HG03521 (cell line): Measurements from ENCODE around the gene DAPK2.
"Not testable (repeated sequence)": the region's sequence is repeated elsewhere in the genome, so short reads cannot be mapped to it uniquely, and the experiment has no call there.

Experiments used
- ATAC-seq: cut with Tn5 transposase; IDR thresholded peaks from one replicate; pipeline ENCODE4 v1.9.1; 2021; ENCODE audit warnings: mild to moderate bottlenecking, moderate library complexity; ENCODE audit not compliant: unreplicated experiment

Gene DAPK2

DNA sequence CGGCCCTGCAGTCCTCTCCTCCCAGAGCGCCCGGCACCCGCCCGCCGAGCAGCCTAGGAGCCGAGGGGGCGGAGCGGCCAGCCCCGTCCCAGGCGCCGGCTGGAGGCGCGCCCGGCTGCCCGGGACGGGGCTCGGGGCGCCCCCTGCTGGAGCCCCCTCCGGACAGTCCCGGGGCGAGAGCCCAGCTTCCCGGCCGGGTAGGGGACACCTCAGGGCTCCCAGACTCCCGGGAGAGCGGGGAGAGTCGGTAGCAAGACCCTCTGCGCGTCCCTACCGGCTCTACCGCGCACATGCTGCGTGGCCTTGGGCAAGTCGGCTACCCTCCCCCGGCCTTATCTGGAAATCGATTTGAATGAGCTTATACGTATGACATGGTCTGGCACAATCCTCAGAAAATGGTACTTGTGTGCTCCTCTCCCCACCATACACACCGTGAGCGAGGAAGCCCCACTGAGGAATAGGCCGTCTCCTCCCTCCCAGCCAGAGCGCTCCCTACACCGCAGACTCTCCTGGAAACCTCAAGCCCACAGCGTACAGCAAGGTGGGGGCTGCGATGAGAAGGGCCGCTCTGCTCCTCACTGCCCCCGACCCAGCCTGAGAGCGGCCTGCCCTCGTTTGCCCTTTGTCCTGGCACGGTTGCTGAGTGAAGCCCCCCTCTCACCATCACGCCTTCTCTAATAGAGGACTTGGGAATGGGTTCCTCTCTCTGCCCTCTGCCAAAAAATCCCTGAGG is at the start of gene DAPK2:
DAPK2 (minus strand) TSS at position 65 of the 733 bp plus-strand sequence. CDS start 6,224 bp downstream, outside the sequence.
- peak; percentile 63 for ATAC-seq

DNA sequence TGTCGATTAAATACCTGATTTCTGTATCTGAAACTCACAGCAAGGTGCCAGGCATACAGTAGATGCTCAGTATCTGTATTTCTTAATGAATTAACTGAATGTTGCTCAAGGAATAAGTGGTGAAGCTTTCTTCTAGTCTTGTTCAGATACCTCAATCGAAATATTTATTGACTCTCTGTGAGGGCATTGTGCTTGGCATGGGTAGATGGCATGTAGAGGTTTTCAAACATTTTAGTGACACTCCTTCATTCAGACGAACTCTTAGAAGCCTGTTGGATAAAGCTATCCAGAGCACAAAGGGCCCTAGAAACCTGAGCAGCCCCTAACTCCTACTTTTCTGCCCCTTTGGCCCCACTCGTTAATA is 49.1 kb upstream of the DAPK2 start:
- no peak for ATAC-seq

DNA sequence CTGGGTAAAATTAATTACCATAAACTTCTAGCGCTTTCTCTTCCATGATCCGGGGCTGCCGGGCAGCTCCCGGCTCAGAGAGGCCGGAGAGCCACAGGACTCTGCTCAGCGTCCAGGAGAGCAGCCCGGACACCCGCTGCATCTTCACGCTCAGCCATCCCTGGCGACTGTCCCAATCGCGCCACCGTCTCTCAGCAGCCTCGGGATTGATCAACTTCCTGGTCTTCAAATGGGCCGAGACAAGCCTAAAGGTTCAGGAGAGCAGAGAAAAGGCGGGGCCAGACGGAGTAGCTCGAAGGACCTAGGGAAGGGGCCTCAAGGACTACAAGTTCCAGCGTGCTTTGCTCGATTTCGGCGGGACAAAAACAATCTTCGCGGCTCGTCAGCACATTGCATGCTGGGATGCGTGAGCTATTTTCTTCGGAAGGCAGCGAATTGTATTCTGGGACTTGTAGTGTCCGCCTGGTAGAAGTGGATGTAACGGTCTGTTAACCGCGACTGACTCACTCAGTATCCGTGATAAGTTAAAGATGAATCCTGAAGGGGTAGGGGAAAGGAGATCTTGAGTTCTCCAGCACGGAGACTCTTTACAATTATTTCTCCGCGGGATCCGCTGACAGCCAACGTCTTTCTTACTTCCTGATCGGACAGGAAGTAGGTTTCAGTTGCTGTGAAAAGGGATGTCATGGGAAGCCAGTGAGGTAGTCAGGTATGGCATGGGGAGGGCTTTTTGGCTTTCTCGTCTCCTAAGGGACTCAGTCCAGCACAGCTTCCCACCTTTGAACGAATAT is 47.5 kb upstream of the DAPK2 start, which contains the start of gene CIAO2A:
CIAO2A (minus strand) TSS at position 212 of the 791 bp plus-strand sequence; CDS start at position 142, 70 bp downstream.
- peak; percentile 56 for ATAC-seq

DNA sequence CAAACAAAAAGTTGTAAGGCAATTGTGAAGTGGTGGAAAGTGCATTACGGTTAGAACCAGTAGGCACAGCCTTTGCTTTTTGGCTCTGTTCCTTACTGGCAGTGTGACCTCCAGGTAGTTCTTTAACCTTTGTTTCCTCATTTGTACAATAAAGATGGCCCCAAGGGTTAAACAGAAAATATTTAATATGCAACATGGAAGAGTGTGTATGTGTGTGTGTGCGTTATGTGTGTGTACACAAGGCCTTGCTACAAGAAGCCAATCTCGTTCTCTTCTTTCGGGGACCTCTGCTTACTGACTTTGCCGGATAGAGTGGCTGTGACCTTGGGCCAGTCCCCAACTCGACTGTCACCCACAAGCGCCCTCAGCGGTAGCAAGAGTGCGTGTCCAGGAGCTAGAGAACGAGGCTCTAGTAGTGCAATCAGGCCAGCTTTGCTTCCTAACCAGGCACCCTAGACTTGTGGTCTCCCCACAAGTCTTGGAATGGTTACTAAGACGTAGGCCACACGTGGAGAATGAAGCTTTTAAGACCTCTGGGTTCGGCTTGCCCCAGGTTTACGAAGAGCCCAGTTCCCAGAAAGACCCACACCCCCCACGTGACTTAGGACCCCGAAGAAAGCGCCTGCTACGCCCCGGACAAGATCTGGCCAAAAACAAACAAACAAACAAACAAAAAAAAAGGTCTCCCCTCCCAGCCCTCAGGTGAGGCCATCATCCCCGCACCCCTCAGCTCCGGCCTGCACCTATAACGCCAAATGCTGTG is 46.8 kb upstream of the DAPK2 start:
- peak; percentile 14 for ATAC-seq

DNA sequence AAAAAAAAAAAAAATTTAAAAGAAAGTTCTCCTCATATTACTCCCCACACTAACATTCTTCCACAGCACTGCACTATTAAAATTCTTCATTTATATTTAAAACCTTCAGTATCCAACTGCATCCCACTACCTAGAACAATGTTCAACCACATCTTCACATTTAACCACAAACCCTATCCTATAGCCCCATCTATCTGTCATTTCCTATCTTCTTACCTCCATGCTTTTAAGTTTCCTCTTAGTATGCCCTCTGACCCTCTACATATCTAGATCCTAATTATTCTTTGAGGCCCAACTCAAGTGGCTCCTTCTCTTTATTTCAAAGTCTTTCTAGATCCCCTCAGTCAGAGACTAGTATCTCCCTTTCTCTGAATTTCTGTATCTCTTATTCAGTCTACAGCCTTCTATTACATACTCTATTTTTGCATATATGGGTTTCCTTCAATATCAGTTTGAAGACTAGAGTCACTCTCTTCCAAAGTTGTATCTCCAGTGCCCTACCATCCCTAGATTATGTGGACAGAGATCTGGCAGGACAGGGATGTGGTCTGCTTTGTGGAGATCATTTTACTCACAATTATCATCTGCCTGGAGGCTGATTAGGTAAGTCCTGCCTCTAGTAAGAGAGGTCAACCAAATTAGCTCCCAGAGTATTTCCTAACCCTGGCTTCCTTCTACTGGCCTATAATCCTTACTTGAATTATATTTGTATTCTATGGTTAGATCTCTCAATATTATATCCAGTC is 46.0 kb upstream of the DAPK2 start:
- ATAC-seq, result no peak

DNA sequence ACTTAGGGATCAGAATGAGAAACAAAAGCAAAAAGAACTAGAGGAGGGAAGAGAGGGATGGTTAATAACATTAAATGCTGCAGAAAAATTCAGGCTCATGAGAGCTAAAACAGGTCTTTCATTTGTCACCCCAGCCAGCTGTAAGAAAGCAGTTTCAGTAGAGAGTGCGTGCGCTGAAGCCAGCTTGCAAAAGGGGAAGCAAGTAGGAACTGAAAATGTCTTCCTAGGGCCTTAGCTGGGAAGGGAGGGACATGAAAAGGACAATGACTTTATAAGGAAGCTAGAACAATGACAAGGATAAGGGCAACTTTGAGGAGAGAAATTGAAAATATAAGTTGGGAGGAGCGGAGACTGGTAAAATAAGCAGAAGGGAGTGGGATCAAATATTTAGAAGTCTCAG is 44.2 kb upstream of the DAPK2 start:
- ATAC-seq, result no peak

DNA sequence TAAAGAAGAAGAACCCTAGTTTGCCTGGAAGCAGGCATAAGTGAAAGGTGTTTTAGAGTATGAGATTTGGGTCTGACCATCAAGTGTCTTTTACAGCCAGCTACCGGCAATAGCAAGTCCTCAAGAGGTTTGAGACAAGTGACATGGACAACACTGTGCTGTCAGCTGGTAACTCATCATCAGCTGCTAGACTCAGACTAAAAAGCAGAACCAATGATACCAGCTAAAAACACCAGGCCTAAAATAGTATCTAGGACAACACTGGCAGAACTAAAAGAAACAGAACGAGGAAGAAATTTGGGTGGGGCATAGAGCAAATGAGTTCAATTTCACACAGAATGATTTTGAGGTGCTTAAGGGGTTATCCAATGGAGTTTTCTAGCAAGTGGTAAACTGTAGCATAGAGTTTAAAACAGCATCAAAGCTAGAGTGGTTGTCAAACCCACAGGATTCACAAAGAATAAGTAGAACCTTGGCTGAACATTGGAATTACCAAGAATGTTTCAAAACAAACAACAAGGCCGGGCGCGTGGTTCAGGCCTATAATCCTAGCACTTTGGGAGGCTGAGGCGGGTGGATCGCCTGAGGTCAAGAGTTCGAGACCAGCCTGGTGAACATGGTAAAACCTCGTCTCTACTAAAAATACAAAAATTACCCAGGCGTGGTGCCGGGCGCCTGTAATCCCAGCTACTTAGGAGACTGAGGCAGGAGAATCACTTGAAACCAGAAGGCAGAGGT is 43.4 kb upstream of the DAPK2 start:
- ATAC-seq, result no peak

DNA sequence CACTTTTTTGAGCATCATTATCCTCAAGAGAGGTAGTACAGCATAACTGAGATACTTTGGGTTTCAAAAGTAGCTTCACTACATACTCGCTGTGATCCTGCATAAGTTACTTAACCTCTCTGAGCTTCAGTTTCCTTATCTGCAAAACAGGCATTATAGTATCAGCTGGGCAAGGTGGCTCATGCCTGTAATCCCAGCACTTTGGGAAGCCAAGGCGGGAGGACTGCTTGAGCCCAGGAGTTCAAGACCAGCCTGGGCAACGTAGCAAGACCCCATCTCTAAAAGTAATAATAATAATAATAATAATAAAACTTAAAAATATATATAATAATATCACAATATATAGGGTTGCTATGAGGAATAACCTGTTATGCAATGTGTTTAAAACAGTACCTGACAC is 36.5 kb upstream of the DAPK2 start:
- ATAC-seq, result no peak

DNA sequence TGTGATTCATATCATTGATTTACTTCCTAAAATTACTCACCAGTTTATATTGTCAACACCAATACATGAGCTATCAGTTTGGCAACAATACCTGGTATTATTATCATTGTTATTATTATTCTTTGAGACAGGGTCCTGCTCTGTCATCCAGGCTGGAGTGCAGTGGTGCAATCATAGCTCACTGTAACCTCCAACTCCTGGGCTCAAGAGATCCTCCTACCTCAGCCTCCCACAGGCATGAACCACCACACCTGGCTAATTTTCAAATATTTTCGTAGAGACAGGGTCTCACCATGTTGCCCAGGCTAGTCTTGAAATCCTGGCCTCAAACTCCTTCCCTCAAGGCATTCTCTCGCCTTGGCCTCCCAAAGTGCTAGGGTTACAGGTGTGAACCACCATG is 27.2 kb upstream of the DAPK2 start:
- ATAC-seq, result not testable (repeated sequence)

DNA sequence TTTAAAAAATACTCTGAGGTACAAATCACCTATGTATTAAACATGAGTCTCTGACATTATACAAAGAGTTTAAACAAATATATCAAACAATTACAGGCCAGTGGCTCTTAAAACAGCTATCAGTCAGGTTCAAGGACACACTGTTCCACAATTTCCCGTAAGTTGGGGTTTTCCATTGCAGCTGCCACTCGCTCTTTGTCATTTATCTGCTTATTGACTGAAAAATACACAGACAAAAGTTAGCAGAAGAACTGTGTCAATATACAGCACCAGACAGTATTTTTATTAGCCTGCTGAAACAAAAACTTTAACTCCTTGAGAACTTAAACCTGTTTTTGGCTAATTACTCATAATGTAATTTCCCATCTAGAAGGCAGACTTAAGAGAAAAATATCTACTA is 26.5 kb upstream of the DAPK2 start:
- no peak for ATAC-seq

DNA sequence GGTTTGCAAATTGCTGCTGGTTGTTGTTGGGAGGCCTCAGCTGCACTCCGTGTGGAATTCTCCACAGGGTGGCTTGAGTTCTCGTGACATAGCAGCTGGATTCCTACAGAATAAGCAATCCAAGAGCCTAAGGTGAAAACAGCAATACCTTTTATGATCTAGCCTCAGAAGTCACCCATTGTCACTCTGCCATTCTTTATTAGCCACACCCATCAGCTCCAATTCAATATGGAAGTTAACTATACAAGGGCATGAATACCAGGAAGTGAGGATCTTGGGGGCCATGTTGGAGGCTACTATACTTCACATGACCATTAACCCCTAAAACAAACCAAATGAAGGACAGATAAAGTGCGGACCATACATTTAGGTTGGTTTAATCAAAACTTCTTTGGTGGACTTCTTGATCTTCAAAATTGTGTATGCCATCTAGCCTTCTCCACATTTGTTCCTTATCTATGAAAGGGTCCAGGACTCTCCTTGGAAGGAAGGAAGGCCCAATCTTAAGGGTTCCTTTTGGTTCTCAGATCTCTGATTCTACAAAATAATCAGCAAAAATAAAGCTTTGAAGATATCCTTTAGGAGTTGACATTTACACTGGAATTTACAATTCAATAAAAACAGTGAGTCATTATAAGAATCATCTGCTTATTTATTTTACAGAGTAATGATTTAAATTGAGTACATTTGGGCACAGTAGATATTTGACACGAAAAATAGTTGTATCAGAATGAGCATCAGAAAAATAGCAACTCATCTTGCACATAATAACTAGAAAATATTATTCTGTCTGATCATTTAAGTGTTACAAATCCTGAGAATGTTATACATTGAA is 25.9 kb upstream of the DAPK2 start:
- ATAC-seq, result no peak

DNA sequence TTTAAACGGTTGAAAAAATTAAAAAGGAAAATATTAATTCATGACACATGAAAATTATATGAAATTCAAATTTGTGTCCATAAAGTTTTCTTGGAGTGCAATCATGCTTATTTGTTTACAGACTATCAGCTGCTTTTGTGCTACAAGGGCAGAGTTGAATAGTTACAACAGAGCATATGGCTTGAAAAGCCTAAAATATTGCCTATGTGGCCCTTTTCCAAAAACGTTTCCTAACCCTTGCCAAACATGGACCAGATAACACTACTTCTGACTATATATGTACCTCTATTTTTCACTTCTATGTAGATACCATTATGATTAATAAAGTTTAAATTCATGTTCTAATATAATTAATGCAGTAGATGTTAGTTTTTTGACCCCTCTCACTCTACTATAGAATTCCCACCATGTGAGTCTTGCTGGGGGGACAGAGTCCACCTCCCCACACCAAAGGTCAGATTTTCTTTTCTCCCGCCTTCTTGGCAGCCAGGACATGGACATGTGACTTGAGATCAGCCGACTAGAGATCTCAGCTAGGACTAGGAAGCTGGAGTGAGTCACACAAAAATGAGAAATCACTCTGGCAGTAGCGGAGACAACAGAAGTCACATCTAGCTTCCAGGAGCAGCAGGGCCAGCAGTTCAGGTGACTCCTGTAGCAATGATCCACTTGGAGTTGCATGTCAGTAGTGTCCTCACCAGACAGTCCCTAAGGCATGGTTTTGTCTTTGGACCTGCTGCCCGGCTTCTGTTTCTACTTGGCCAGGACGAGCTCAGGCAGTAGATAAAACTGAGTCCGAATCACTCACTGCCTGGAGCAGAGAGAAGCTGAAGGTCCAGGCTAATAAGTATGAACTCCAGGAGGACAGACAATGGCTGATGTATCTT is 24.9 kb upstream of the DAPK2 start:
- ATAC-seq, result no peak

DNA sequence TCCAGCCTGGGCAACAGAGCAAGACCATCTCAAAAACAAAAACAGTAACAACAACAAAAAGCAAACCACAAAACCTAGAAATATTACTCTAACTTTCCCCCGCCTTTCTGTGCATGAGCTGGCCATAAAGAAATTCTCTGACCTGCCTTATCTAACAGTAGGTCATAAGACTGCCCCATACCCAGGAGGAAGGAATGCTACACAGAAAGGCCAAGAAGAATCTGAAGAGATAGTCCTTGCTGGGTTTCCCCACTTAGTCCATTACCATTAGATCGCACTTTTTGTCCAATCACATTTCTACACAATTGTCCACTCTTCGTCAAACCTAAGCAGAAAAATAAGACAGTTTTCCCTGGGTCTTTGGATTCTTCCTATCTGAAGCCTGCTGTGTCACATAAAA is 23.8 kb upstream of the DAPK2 start:
- no peak for ATAC-seq

DNA sequence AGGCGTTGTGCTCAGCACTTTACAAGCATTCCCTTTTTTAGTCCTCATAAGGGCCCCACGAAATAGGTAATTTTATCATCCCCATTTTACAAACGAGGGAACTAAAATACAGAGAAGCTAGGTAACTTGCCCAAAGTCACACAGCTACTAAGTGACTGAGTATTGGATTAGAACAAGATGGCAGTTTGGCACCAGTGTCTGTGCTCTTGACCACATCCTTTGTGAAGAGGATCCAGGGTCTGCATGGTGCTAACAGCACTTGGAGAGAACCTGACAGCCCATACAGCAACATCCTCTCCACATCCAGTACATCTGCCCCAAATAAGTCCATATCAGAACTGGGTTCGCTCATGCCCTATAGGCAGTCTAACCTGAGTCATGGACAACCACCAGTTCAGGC is 21.8 kb upstream of the DAPK2 start:
- no peak for ATAC-seq

DNA sequence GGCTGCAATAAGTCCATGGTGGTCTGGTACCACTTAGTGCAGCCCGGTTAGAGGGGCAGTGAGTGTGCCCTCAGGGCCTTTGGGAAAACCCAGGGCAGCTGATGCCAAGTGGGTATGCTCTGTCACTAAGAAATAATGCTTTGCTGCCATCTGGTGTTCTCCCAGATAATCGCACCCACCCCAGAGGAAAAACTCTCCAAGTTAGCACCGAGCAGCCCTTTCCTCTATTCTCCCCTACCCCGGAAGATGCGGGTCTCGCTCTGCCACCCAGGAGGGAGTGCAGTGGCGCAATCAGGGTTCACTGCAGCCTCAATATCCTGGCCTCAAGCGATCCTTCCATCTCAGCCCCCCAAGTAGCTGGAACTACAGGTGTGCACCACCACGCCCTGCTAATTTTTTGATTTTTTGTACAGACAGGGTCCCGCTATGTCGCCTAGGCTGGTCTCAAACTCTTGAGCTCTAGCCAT is 21.3 kb upstream of the DAPK2 start:
- no peak for ATAC-seq

DNA sequence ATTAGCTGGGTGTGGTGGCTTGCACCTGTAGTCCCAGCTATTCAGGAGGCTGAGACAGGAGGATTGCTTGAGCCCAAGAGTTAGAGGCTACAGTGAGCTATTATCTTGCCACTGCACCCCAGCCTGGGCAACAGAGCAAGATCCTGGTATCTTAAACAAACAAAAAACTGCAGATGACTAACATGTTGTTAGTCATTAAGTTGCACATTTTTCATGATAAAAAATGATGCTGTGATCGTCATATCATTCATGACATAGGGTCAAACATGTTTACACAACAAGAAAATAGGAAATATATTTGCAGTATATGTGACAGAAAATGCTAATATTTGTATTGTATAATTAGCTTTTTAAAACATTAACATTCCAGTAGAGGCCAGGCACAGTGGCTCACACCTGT is 20.2 kb upstream of the DAPK2 start:
- no peak for ATAC-seq

DNA sequence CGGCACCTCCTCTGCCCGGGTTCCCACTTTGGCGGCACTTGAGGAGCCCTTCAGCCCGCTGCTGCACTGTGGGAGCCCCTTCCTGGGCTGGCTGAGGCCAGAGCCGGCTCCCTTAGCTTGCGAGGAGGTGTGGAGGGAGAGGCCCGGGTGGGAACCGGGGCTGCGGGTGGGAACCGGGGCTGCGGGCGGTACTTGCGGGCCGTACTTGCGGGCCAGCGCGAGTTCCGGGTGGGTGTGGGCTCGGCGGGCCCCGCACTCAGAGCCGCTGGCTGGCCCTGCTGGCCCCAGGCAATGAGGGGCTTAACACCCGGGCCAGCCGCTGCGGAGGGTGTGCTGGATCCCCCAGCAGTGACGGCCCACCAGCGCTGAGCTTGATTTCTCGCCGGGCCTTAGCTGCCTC is 14.4 kb upstream of the DAPK2 start:
- ATAC-seq, result no peak

DNA sequence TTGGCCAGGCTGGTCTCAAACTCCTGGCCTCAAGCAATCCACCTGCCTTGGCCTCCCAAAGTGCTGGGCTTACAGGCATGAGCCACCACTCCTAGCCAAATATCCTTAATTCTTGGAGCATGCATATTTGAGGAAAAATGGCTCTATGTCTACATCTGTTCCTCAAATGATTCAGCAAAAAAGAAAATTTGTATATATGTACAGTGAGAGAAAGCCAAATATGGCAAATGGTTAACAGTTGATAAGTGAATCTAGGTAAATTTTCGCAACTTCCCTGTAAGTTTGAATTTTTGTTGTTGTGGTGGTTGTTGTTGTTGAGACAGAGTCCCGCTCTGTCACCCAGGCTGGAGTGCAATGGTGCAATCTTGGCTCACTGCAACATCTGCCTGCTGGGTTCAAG is 12.8 kb upstream of the DAPK2 start:
- ATAC-seq, result not testable (repeated sequence)
